GOT3 (cell line): ENCODE measurements around the gene COPB2.

ENCODE experiments used
- DNase-seq: peaks from one replicate; lab custom pipeline; 2025; ENCODE audit warnings: mixed read lengths; lab: John Stamatoyannopoulos, UW

The COPB2 gene

GRCh38 chr3:139307601-139308555 lies 81.6 kb downstream of the COPB2 start:
- DNase-seq: no peak
